OCI-M2 (cell line): ENCODE data around the gene MYO5B.

Experiments
- DNase-seq: peaks from one replicate; lab custom pipeline; 2025; ENCODE audit not compliant: unreplicated experiment; lab: John Stamatoyannopoulos, UW

The MYO5B gene

DNA sequence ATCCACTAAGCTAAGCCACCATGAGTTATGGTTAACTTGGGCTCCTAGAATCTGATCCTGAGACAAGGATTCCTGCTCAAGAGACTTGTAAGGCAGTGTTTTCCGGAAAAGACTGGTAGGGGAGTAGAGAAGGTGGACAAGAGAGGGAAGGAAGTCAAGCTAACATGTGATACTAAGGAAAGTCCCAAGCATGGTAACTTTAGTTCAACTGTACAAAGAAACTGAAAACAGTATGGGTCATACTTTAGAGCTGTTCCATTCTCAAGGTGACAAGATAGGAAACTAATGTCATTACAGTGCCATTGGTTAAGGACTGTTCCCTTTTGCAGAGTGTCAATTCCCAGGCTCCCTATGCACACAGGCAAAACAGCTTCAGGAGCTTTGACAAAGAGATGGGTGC lies 5.8 kb downstream of the MYO5B start:
- no peak for DNase-seq

DNA sequence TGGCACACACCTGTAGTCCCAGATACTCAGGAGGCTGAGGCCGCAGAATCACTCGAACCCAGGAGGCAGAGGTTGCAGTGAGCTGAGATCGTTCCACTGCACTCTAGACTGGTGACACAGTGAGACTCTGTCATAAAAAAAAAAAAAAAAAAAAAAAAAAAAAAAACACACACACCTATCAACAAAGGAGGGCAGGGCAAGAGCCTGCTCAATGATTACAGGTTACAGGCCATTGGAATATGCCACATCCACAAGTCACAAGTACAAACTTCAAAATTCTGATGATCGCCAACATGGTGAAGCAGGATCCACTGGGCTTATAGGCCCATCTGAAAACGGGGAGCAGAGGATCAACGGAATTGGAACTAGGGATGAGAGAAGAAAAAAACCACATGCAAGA lies 6.3 kb downstream of the MYO5B start:
- DNase-seq = no peak

DNA sequence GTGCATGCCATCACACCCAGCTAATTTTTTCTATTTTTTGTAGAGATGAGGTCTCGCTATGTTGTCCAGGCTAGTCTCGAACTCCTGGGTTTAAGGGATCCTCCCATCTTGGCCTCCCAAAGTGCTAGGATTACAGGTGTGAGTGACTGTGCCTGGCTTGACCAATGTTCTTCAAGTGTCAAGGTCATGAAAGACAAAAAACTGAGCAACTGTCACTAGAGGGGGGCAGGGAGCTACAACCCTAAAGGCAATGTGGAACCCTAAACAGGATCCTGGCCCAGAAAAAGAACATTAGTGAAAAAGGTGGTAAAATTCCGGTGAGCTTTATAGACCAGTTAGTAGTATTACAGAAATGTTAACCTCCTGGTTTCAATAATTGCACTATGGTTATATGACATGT lies 7.3 kb downstream of the MYO5B start:
- no peak for DNase-seq

DNA sequence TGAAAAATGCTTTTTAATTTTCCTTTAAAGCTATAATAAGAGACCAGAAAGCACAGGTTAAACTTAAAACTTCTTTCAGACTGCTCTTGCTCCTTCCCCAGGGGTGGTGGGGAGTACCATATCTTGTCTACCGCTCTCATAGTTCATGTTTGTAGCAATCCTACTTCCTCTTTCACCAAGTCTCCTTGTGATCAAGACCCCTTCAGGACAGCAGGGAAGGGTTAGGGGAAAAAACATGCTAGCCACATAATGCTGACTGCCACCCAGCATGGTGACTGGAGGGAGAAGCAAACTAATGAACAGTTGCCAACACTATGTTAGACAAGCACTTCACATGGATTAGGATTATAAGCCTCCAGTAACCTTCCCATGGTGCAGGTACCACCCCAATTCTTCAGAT lies 8.6 kb downstream of the MYO5B start:
- DNase-seq = no peak

DNA sequence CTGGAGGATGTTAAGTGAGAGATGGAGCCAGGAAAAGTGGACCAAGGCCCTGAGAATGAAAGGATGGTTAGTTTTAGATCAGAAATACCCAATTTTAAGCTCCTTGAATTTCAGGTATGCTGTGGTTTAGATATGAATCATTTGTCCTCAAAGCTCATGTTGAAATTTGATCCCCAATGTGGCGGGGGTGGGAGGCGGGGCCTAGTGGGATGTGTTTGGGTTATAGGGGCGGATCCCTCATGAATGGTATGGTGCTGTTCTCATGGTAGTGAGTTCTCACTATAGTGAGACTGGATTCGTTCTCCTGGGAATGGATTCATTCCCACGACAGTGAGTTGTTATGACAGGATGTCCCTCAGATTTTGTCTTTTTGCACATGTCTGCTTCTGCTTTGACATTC lies 11.4 kb downstream of the MYO5B start:
- no peak for DNase-seq

DNA sequence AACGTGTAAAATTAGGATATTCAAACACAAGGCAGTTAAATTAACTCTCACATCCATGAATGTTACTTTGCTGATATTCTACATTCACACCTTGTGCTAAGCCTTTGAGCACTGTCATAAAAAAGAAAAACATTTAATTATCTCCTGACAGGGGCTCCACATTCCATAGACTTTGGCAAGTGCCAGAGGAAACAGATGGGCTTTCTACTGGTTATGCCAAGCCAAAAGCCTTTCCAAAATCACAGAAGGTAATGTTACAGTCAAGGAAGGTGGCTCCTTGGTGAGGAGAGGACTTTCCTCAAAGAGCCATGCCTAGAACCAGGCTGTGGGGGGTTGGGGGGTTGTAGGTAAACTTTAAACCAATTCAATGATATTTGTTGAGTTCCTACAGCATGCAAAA lies 12.4 kb downstream of the MYO5B start:
- DNase-seq = no peak

DNA sequence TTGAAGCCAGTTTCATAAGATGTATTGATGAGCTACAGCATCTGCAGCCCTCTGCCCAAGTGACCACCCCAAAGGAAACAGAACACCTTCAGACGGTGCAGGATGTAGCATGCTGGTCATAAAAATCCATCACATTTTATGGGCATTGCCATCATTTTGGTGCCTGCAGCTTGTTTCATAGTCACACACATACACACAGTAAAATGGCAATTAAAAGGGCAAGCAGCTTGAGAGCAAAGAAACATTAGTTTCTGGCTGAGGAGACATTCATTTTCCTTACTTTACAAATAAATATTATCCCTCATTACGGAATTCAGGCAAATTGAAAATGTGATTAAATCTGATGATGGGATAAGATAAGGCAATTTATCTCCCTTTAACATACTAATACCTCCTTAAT lies 13.4 kb downstream of the MYO5B start:
- no peak for DNase-seq

DNA sequence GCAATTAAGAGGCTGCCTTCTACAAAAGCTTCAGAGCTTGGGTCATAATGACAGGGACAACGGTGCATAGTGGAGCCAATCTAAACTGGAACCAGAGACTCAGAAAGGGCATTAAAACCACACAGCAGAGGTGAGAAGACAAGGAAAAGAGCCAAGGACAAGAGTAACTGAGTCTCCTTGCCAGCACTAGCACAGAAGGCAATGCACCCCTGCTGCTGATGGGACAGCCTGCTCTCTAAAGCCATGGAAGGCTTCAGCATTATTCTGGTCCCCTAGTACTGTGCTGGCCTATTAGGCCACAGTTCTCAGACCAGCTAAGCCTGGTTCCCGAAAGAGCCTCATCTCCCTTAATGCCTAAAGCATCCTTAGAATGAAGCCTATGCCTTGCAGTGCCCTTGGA lies 15.5 kb downstream of the MYO5B start:
- no peak for DNase-seq

DNA sequence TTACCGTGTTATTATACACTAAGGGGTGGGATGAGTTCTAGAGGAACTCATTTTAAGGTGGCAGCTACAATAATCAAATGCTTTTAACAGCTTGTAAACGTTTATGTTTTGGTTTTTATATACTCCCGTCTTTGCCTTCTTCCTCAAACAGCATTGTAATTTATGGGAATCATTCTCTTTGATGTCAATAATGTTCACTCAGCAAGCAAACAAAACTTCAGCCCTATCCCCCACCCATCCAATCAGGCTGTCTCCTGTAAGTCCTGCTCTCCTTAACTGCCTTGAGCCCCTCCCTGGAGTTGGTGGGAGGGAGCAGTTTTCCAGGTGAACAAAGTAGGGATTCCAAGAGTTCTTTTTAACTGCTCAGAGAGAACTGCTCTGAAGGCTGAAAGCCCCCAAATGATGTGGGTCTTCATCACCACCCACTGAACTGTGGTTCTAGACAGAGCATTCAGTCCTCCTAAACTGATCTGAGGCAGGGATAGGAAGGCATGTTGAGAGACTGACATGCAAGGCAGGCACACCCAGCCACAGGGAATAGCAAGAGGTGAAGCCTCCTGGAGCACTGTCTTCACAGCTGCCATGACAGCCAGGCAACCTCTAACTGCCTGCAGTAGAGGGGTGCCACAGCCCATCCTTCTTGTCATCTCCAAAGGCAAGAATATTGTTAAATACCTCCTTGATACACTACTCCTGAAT lies 17.5 kb downstream of the MYO5B start:
- no peak for DNase-seq

DNA sequence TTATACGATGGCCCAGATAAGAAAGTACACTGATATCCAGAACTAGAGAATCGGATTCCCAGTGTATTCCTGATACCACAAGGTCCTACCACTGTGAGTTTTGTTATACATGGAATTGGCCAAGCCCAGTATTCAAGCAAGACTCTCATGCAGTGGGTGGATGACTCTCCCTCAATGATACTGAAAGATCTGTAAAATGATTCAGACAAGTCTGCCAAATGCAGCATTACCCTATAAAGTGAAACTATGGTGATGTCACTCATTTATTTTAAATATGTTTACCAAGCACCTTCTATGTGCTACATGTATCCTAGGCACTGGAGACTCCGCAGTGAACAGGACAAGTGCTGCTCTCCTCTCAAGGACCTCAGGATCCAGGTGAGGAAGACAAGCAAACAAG lies 22.6 kb downstream of the MYO5B start:
- DNase-seq = no peak

DNA sequence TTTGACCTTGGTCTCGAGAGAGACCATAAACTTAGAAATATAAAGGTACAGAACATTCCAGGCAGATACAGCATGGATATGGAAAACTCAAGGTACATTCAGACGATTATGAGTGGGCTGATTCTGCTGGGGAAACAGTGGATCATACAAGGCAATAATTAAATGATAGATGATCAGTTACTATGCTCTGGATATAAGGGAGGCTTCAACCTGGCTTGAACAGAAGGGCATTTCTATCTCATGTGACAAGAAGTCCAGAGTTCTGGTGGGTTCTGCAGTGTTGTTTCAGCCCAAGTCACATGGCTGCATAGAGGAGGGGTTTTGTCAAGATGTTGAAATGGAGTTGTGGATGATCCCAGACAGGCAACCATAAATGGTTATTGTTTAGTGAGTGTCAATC lies 23.5 kb downstream of the MYO5B start:
- no peak for DNase-seq

DNA sequence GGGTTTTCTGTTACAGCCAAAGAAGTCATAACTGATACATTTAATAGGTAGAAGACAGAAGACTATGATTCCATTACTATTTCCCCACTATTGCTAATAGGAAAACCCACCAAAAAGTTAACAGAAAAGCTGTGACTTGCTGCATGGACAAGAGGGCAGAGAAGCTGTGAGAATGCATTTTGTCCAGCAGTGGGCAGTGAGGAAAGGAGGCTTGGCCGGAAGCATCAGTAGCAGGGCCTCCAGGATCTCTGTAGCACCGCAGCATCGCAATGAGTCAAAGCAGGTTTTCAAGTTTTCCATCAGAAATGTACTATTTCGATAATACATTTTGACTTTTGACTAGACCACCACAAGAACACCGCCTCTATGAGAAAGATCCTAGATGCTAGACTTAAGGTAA lies 24.9 kb downstream of the MYO5B start:
- no peak for DNase-seq

DNA sequence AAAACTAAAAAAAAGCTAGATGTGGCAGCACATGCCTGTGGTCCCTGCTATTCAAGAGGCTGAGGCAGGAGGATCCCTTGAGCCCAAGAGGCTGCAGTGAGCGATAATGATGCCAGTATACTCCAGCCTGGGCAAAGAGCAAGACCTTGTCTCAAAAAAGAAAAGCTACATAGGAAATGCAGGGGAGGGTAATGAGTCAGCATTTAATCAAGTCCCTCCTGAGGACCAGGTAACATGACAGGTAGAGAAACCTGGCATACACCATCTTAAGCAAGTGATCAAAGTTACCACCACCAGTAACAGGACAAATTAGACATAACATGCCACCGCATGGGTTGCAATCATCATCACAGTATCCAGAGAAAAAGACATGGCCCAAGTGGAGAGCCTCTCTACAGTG lies 25.8 kb downstream of the MYO5B start:
- DNase-seq = no peak

DNA sequence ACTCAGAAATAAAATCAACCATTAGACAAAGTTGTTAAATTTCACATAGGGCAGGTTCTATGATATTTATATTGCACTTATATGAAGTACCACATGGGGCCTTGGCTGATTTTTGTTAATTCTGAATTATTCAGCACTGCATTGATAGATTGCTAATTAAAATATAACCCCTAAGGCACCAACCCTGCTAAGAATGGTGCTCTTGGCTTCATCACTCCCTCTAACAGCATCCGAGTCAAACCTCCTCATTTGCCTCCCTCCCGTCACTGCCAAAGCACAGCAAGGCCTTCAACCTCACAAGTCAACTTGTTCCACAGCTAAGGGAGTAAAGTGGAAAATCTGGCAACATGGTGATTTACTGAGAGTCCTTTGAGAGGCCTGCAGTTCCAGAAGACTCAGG lies 27.0 kb downstream of the MYO5B start:
- no peak for DNase-seq

DNA sequence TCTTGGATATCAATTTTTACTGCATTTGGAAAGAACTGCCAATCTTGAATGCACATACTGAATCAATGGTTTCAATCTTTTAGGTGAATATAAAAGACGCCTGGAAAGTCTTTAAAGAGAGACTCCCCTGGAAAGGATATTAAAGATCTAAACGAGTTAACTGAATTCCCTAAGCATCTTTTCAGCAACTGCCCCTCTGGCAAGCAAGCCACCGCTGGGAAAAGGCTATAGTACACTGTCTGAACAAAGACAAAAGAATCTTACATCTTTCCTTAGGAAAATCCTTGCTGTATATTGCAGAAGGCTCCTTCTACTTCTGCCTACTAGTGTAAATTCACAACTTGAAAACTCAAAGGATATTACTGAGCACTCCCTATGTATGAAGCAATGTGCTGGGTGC lies 28.0 kb downstream of the MYO5B start:
- DNase-seq = no peak

DNA sequence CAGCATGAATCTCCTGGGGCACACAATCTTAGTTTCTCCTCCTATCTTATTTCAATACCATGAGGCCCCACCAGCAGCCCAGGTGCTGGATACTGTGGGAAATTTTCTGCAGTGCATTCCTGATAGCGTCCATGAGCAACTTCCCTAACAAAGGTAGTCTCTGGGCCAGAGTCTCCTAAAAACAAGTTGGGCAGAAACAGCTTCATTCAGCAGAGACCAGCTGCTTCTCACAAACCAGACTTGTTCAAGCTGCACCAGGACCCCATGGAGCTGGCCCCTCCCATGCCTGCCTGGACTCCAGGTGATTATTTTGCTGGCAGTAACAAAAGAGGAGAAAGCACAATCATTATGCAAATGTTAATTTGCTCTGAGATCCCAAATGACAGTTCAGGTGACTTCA lies 31.4 kb downstream of the MYO5B start:
- DNase-seq = no peak

DNA sequence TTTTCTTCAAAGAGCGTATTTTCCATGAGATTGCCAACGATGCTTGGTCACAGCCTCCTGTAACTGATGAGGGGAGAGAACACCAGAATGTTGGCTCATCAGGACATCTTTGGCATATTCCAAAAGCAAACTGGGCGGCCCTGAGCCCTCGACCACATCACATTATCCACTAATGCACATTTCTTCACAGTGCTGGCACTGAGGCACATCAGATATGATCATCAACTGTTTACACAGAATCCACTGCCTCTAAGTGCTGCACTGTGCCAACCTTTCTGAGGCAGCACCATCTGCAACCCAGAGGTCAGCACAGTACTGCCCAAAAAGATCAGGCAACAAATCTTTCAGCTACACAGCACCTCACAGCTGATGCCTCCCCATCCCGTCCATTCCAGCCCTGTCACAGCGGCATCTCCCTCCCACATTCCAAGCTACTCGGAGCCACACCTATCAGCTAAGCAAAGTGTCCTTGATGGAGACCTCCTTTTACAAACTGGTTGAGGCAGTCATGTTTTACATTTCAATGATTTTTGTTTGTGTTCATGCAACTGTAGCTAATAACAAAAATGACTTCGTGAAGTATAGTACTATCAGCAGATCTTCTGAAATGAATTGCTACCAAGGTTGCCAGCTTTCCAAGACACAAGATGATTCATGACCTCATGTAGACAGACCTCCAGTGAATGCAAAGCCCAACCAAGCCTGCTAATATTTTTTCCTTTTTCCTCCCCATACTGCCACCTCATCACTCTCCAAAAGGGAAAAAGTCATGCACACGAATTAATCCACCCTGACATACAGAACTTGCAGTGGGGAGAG lies 32.3 kb downstream of the MYO5B start:
- no peak for DNase-seq

DNA sequence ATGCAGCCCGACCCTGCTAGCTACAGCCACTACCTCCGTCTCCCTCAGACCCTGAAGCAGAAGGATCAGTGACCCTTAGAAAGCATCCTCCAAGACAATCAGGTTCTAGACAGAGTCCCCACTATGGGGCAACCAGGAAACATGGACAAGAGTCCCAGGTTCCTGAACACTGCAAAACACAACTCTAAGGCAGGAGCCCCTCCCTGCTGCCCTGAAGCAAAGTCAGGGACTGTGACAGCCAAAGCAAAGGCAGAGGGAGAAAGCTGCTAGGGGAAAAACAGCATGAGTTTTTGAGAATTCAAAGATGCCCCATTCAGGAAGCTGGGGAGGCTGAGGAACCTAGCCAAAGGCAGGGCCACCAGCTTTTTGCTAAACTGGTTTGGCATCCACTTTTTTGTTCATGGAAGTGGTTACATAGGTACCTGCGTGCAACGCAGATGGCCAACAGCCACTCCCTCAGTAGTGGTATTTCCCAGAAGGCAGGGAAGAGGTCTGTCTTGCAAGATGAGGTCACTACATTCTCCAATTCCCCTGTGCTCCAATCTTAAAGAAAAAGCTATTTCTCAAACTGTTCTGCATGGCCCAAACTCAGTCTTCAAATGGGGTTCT lies 33.2 kb downstream of the MYO5B start:
- DNase-seq = no peak

DNA sequence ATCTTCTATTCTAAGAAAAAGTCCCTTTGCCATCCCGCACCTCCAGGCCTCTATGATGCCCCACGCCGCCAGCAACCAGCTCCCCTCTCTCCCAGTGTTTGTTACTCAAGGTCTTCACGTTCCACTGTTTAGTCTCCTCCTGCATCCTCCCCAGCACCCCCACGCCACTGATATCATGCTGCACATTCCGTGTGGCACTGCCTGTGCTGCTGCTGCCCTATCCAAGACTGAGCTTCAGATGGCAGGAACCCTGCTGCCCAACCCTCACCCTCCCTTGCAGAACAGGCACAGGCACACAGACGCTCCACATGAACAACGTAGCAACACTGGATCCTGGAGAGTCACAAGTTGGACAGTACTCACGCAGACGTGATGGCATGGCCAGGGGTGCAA lies 35.3 kb downstream of the MYO5B start:
- no peak for DNase-seq

DNA sequence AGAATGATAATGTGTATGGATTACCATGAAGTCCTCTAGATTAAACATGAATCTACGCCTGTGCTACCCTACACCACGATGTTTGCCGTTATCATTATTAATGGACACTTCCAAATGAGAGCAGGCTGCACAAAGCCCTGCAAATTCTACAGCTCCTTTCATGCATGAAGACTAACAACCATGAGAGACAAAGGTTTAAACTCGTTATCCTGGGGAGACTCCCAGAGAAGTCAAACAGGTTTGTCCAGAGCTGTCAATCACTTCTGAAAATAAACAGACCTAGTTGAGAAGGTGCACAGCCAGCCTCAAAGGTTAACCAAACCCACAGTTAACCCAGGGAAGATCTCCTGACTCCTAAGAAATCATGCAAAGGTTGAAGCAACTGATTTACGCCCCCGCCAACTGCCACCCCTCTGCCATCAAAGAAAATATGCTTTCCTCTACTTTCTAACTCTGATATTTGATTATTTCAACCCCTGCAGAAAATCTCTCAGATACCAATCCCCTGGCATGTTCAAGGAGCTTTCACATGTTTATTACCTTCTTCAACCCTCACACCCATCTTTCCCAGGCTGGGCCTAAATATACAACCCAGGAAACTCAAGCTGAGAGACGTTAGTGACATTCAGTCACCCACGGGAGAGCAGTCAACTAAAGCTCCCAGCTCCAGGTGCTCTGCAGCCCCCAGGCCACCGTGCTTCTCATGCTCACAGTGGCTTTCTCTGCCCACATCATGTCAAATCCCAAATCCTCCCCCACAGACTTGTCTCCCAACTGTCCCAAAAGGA lies 35.9 kb downstream of the MYO5B start:
- DNase-seq = no peak

DNA sequence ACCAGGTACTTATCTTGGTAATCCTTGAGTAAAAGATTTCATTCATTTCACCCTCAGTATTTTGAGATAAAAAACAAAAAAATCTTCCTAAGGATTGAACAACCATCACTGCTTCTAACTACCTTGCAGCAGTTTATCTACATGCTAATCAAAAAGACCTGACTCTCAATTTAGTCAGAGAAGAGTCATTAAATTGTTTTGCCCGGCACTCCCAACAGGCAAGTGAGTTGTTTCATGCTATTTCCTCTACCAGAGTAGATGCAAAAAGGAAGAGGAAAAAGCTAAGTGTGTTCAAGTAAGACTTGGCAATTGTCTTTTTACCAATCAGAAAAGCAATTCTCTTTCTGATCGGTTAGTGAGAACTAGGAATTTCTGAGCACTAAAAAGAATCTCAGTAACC lies 39.5 kb downstream of the MYO5B start:
- DNase-seq = no peak

DNA sequence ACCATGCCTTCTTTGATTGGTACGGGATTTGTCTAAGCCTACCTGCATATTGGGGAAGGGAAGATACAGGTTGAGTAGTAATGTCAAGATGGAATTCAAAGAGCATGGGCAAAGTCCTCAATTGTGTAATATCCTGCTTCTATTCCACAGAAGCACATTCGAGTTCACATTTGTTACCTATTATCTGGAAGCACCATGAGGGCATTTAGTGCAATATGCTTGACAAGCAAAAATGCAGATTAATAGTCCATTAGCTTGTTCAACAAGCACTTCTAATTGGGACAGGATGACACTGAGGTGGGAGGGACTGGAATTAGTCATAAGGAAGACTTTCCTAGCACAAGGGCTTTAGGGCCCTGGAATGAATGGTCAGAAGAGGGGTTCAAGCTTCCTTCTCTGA lies 40.5 kb downstream of the MYO5B start:
- no peak for DNase-seq
